Measurements from ENCODE around the gene PCK1.
A peak's percentile ranks its signal among the peaks of the same experiment; 100 is the strongest.

DNA sequence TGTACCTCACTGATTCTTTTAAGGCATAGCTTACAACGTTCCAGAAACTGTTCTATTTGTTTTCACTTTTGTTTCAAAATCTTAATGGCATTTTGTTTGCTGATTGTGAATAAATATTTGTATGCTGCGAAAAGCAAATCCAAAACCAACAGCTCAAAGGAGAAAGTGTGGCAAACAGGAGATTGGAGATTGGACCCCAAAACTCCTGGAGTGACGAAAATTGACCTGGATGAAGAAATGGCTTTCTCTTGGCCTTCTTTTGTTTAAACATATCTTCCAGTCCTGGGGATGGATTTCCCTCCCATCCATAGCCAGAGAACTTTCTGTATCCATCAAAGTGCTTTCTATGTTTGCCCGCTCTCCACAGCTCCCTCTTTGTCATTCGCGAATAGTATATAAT is 33.2 kb upstream of the PCK1 start:
- TF ChIP-seq E2F5 (CRISPR knock-in tag; conservative IDR thresholded peaks at IDR 0.05): no peak
- no peak for TF ChIP-seq ZNF512 (CRISPR knock-in tag; IDR thresholded peaks at IDR 0.05)
- TF ChIP-seq STAT5B (CRISPR knock-in tag; IDR thresholded peaks at IDR 0.05): no peak
- no peak for TF ChIP-seq ZFP36L2 (CRISPR knock-in tag; IDR thresholded peaks at IDR 0.05)
- no peak for TF ChIP-seq CTCF (CRISPR knock-in tag; IDR thresholded peaks at IDR 0.05)
- 0 out of 2 replicates have a peak, but pooled peaks have one; percentile 23 for TF ChIP-seq JUN (CRISPR knock-in tag; IDR thresholded peaks at IDR 0.05)
- TF ChIP-seq POLR2AphosphoS2 (IDR thresholded peaks at IDR 0.05; ENCODE audit: low read depth, low read length): no peak
- peak; percentile 51; the same call in 1 of the 2 replicates for TF ChIP-seq NR2C2 (CRISPR knock-in tag; IDR thresholded peaks at IDR 0.05; ENCODE audit: borderline replicate concordance)
- TF ChIP-seq ZNF224 (CRISPR knock-in tag; IDR thresholded peaks at IDR 0.05): no peak
- TF ChIP-seq ZNF777 (CRISPR knock-in tag; IDR thresholded peaks at IDR 0.05): no peak
- TF ChIP-seq CCDC6 (CRISPR knock-in tag; IDR thresholded peaks at IDR 0.05): no peak
- no peak for TF ChIP-seq DNMT1 (CRISPR knock-in tag; IDR thresholded peaks at IDR 0.05)
